Gastrocnemius medialis (tissue), 4 donors: Measurements from ENCODE around the gene ADGRG1.

Experiments
- POLR2A ChIP-seq, 2 donors: fragments of 450-650 bp; IDR thresholded peaks; one replicate each; pipeline ENCODE4 v1.6.1; 2017; ENCODE audit warnings: antibody characterized with exemption in 2 of 2, mild to moderate bottlenecking in 2 of 2, moderate library complexity in 2 of 2
- TF ChIP-seq, protein P1 (sequence below), 5 experiments: fragments of 450-650 bp in 3 of 5; fragments of 200-600 bp in 2 of 5; sonication (generic) in 2 of 5; IDR thresholded peaks in 4 of 5; conservative IDR thresholded peaks in 1 of 5; 1 replicate in 4 of 5; 2 replicates in 1 of 5; pipeline ENCODE4 v1.5.1; 2016 to 2019; ENCODE audit warnings: antibody characterized with exemption in 5 of 5, mild to moderate bottlenecking in 3 of 5, moderate library complexity in 3 of 5

GRCh38 chr16:57658878-57659674 is 30.6 kb downstream of the ADGRG1 start:
- no peak for TF ChIP-seq POLR2A (IDR thresholded peaks at IDR 0.05)
- TF ChIP-seq, protein P1, sequence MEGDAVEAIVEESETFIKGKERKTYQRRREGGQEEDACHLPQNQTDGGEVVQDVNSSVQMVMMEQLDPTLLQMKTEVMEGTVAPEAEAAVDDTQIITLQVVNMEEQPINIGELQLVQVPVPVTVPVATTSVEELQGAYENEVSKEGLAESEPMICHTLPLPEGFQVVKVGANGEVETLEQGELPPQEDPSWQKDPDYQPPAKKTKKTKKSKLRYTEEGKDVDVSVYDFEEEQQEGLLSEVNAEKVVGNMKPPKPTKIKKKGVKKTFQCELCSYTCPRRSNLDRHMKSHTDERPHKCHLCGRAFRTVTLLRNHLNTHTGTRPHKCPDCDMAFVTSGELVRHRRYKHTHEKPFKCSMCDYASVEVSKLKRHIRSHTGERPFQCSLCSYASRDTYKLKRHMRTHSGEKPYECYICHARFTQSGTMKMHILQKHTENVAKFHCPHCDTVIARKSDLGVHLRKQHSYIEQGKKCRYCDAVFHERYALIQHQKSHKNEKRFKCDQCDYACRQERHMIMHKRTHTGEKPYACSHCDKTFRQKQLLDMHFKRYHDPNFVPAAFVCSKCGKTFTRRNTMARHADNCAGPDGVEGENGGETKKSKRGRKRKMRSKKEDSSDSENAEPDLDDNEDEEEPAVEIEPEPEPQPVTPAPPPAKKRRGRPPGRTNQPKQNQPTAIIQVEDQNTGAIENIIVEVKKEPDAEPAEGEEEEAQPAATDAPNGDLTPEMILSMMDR (IDR thresholded peaks at IDR 0.05 in 4 of 5, conservative IDR thresholded peaks at IDR 0.05 in 1 of 5), result no peak
